SK-N-SH (cell line): ENCODE measurements around the gene ATIC.

ENCODE experiments used
- POLR2AphosphoS5 ChIP-seq: IDR thresholded peaks from 2 replicates; pipeline ENCODE4 v1.6.1; 2012; ENCODE audit warnings: low read depth, low read length
- TF ChIP-seq, protein P1 (sequence below): fragments of 200-600 bp; sonication (generic); IDR thresholded peaks from 2 replicates; pipeline ENCODE4 v1.6.1; 2017; ENCODE audit warnings: antibody characterized with exemption, mild to moderate bottlenecking, moderate library complexity
- TF ChIP-seq, protein P2 (sequence below): IDR thresholded peaks from 2 replicates; pipeline ENCODE4 v1.4.0; 2012; ENCODE audit warnings: low read depth

DNA sequence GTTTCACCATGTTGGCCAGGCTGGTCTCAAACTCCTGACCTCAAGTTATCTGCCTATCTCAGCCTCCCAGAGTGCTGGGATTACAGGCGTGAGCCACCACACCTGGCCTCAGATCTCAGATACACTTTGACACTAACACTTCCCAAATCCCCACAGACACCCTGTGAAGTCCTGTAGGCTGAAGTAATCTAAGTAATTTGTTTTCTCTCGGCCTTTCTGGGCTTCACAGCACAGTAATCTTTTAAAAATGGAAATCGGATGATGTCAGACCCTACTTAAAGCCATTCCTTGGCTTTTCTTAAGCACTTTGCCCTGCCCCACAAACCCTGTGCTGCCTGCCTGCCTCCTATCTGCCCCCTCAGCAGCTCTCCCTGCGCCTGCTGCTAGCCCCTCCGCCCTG is 16.2 kb downstream of the ATIC start:
- TF ChIP-seq, protein P1, sequence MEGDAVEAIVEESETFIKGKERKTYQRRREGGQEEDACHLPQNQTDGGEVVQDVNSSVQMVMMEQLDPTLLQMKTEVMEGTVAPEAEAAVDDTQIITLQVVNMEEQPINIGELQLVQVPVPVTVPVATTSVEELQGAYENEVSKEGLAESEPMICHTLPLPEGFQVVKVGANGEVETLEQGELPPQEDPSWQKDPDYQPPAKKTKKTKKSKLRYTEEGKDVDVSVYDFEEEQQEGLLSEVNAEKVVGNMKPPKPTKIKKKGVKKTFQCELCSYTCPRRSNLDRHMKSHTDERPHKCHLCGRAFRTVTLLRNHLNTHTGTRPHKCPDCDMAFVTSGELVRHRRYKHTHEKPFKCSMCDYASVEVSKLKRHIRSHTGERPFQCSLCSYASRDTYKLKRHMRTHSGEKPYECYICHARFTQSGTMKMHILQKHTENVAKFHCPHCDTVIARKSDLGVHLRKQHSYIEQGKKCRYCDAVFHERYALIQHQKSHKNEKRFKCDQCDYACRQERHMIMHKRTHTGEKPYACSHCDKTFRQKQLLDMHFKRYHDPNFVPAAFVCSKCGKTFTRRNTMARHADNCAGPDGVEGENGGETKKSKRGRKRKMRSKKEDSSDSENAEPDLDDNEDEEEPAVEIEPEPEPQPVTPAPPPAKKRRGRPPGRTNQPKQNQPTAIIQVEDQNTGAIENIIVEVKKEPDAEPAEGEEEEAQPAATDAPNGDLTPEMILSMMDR, result no peak
- TF ChIP-seq, protein P2, sequence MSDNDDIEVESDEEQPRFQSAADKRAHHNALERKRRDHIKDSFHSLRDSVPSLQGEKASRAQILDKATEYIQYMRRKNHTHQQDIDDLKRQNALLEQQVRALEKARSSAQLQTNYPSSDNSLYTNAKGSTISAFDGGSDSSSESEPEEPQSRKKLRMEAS, result no peak
- no peak for TF ChIP-seq POLR2AphosphoS5
